ENCODE measurements around the gene BICRAL.

DNA sequence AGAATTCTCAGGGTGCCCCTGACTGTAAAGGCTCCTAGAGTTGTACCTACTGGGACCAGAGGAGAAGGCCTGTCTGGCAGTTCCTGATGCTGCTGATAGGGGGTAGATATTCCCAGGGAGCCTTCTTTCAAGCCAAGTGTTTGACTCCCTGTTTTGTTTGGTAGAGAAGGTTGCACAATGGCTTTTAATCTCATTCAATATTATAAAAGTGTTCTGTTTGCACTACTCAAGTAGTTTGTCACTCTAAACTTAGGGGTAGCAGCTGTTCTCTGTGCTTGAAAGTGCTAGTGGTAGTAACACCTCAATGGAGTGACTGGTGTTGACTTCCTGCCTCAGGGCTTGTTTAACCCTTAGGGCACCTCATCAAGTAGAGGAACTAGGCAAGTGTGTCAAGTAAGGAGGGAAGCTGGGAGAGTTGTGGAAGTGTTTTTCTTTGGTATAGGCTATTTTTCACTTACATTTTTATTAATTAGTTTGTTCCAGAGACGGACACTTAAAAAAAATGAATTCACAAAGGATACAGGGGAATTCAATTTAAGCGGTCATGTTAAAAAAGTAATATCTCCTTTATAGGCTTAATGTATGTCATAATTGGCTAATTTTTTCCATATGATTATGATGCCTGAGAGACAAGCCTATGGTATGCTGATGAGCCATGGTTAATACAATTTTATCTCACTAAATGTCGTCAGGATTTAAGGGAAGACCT, 38.1 kb downstream of the BICRAL start:
- TF ChIP-seq POLR2AphosphoS5 (IDR thresholded peaks at IDR 0.05; ENCODE audit: low read depth, low read length) (no peak), SIN3A (IDR thresholded peaks at IDR 0.05; ENCODE audit: borderline replicate concordance, insufficient read depth, low read length) (no peak), TAF1 (IDR thresholded peaks at IDR 0.05; ENCODE audit: borderline replicate concordance, insufficient read depth, low read length) (no peak), FOXP2 (optimal IDR thresholded peaks at IDR 0.05; ENCODE audit: borderline replicate concordance, extremely low read depth, extremely low read length, insufficient read depth) (no peak)
- TF ChIP-seq, protein P1, sequence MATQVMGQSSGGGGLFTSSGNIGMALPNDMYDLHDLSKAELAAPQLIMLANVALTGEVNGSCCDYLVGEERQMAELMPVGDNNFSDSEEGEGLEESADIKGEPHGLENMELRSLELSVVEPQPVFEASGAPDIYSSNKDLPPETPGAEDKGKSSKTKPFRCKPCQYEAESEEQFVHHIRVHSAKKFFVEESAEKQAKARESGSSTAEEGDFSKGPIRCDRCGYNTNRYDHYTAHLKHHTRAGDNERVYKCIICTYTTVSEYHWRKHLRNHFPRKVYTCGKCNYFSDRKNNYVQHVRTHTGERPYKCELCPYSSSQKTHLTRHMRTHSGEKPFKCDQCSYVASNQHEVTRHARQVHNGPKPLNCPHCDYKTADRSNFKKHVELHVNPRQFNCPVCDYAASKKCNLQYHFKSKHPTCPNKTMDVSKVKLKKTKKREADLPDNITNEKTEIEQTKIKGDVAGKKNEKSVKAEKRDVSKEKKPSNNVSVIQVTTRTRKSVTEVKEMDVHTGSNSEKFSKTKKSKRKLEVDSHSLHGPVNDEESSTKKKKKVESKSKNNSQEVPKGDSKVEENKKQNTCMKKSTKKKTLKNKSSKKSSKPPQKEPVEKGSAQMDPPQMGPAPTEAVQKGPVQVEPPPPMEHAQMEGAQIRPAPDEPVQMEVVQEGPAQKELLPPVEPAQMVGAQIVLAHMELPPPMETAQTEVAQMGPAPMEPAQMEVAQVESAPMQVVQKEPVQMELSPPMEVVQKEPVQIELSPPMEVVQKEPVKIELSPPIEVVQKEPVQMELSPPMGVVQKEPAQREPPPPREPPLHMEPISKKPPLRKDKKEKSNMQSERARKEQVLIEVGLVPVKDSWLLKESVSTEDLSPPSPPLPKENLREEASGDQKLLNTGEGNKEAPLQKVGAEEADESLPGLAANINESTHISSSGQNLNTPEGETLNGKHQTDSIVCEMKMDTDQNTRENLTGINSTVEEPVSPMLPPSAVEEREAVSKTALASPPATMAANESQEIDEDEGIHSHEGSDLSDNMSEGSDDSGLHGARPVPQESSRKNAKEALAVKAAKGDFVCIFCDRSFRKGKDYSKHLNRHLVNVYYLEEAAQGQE (IDR thresholded peaks at IDR 0.05; ENCODE audit: insufficient read depth in 1 of 2, low read depth in 2 of 2, low read length in 2 of 2) = no peak

Measured in PFSK-1 (cell line).